OCI-LY3 (cell line): Measurements from ENCODE around the gene ANKH.

ENCODE experiments used
- CTCF ChIP-seq: fragments of 200-600, 300-600 bp; sonication (generic); IDR thresholded peaks from 2 replicates; pipeline ENCODE4 v1.5.1; 2014; ENCODE audit warnings: antibody characterized with exemption, low read length, low read depth
- EZH2phosphoT487 ChIP-seq: fragments of 200-600 bp; shearing (Covaris generic); IDR thresholded peaks from 2 replicates; pipeline ENCODE4 v1.6.1; 2018; ENCODE audit warnings: antibody characterized with exemption, mixed run types, low read depth

GRCh38 chr5:14776602-14777001 is 95.0 kb downstream of the ANKH start:
- TF ChIP-seq CTCF (no peak), EZH2phosphoT487 (no peak)
